GM12878 (cell line): Measurements from ENCODE around the gene RASGRF1. TPM values are rescaled to one million over a fixed set of nuclear protein-coding genes. Genes with fewer than 3 reads are reported as not detected.

Experiments
- ATAC-seq: fragments of 200-7000 bp; cut with Tn5 transposase; 3 replicates; pipeline ENCODE4 v1.9.1; 2020; ENCODE audit warnings: mild to moderate bottlenecking, moderate library complexity
- BruUV-seq: library from RNA; stranded (reverse); fragments of 400-500 nt; replicated peaks from 2 replicates; lab custom pipeline; 2021; lab: Mats Ljungman, UMichigan
- CTCF ChIA-PET: fragments of 300-600 bp; sonication (Branson Sonifier 250); formaldehyde crosslinking; extraction: SDS; loops from one replicate; lab custom pipeline; 2021; ENCODE audit warnings: inconsistent platforms; lab: Yijun Ruan, JAX
- POLR2A ChIA-PET: fragments of 350-600 bp; formaldehyde crosslinking; extraction: SDS; loops from one replicate; lab custom pipeline; 2021; ENCODE audit warnings: inconsistent platforms; lab: Charles Lee
- RAD21 ChIA-PET: fragments of 300-600 bp; sonication (Branson Sonifier 250); formaldehyde crosslinking; loops from one replicate; lab custom pipeline; 2023; ENCODE audit warnings: antibody characterized with exemption; ENCODE audit not compliant: unreplicated experiment; lab: Charles Lee
- SMC1A ChIA-PET: fragments of 300-600 bp; sonication (Branson Sonifier 250); formaldehyde crosslinking; loops from one replicate; lab custom pipeline; 2023; ENCODE audit not compliant: unreplicated experiment, uncharacterized antibody; lab: Charles Lee
- DNase-seq: peaks from one replicate; pipeline ENCODE4 v3.0.0-alpha.2; 2011; ENCODE audit warnings: low read depth, low spot score
- FAIRE-seq: peaks from 3 replicates; lab custom pipeline; 2011; peaks lifted over from hg19 to GRCh38; lab: Jason Lieb, UNC
- H2AFZ ChIP-seq: 2 replicates; pipeline ENCODE4 v1.6.0; 2011; ENCODE audit warnings: low read depth, low read length, control low read depth; ENCODE audit not compliant: control insufficient read depth
- H3K27ac ChIP-seq: 2 replicates; pipeline ENCODE4 v1.5.1; 2011; ENCODE audit warnings: control low read depth; ENCODE audit not compliant: control insufficient read depth, insufficient read depth
- H3K27me3 ChIP-seq, 2 experiments: replicated peaks in 1 of 2; 2 replicates each; pipeline versions ENCODE4 v1.6.0 to v1.6.1; 2011; ENCODE audit warnings: low read length in 1 of 2; ENCODE audit not compliant: control insufficient read depth in 2 of 2, insufficient read depth in 2 of 2
- H3K36me3 ChIP-seq, 2 experiments: 2 replicates each; pipeline ENCODE4 v1.5.1; 2011; ENCODE audit warnings: low read length in 1 of 2; ENCODE audit not compliant: control insufficient read depth in 2 of 2, insufficient read depth in 2 of 2
- H3K4me1 ChIP-seq: 2 replicates; pipeline ENCODE4 v1.6.1; 2011; ENCODE audit warnings: mild to moderate bottlenecking, low read length, moderate library complexity, mixed read lengths; ENCODE audit not compliant: control insufficient read depth, insufficient read depth
- H3K4me2 ChIP-seq: 2 replicates; pipeline ENCODE4 v1.6.0; 2011; ENCODE audit warnings: control low read depth; ENCODE audit not compliant: control insufficient read depth, insufficient read depth
- H3K4me3 ChIP-seq: fragments of 200-600 bp; sonication (generic); 2 replicates; pipeline ENCODE4 v1.5.1; 2016
- H3K79me2 ChIP-seq: 2 replicates; pipeline ENCODE4 v1.6.0; 2011; ENCODE audit warnings: low read length; ENCODE audit not compliant: control insufficient read depth, insufficient read depth
- H3K9ac ChIP-seq: 2 replicates; pipeline ENCODE4 v1.8.0; 2011; ENCODE audit warnings: low read length, control low read depth, mixed read lengths; ENCODE audit not compliant: control insufficient read depth, insufficient read depth
- H3K9me3 ChIP-seq: replicated peaks from 3 replicates; pipeline ENCODE4 v1.5.1; 2011; ENCODE audit warnings: mild to moderate bottlenecking, low read length; ENCODE audit not compliant: control insufficient read depth, insufficient read depth
- H4K20me1 ChIP-seq: 2 replicates; pipeline ENCODE4 v1.6.0; 2011; ENCODE audit not compliant: control insufficient read depth, insufficient read depth
- ASH2L ChIP-seq: fragments of 300-600, 200-600 bp; sonication (generic); IDR thresholded peaks from 2 replicates; pipeline ENCODE4 v1.6.1; 2017; ENCODE audit warnings: low read depth, mild to moderate bottlenecking, borderline replicate concordance
- BCL11A ChIP-seq: IDR thresholded peaks from 2 replicates; pipeline ENCODE4 v1.6.1; 2011; ENCODE audit warnings: low read depth, low read length
- BMI1 ChIP-seq: fragments of 450-650 bp; IDR thresholded peaks from 2 replicates; pipeline ENCODE4 v1.6.1; 2016; ENCODE audit warnings: mild to moderate bottlenecking, moderate library complexity, borderline replicate concordance
- CHD1 ChIP-seq: IDR thresholded peaks from 2 replicates; pipeline ENCODE4 v1.6.1; 2012; ENCODE audit warnings: low read depth, low read length, improper control_type of control experiment
- EED ChIP-seq: sonication (generic); IDR thresholded peaks from 2 replicates; pipeline ENCODE4 v1.6.1; 2016; ENCODE audit warnings: antibody characterized with exemption, low read depth
- EP300 ChIP-seq, 2 experiments: fragments of 150-350 bp in 1 of 2; IDR thresholded peaks; 2 replicates each; pipeline ENCODE4 v1.6.1; 2011 to 2012; ENCODE audit warnings: low read depth in 2 of 2, low read length in 2 of 2, borderline replicate concordance in 1 of 2, improper control_type of control experiment in 1 of 2, inconsistent platforms in 1 of 2; ENCODE audit not compliant: control insufficient read depth in 1 of 2
- HDAC6 ChIP-seq: fragments of 200-600 bp; sonication (generic); IDR thresholded peaks from one replicate; pipeline ENCODE4 v1.8.0; 2017; ENCODE audit warnings: antibody characterized with exemption; ENCODE audit not compliant: unreplicated experiment
- MTA2 ChIP-seq: fragments of 450-650 bp; IDR thresholded peaks from 2 replicates; pipeline ENCODE4 v1.6.1; 2016; ENCODE audit warnings: low read depth, mild to moderate bottlenecking, moderate library complexity
- POLR2AphosphoS5 ChIP-seq: IDR thresholded peaks from 2 replicates; pipeline ENCODE4 v1.6.1; 2011; ENCODE audit warnings: mild to moderate bottlenecking, low read length, inconsistent platforms
- POU2F2 ChIP-seq: IDR thresholded peaks from 3 replicates; pipeline ENCODE4 v1.6.1; 2011; ENCODE audit warnings: low read depth, mild to moderate bottlenecking, low read length, borderline replicate concordance
- RBBP5 ChIP-seq: fragments of 200-600 bp; sonication (generic); conservative IDR thresholded peaks from 2 replicates; pipeline ENCODE4 v1.6.1; 2016
- RELA ChIP-seq: fragments of 450-650 bp; IDR thresholded peaks from 2 replicates; pipeline ENCODE4 v1.8.0; 2014; ENCODE audit warnings: borderline replicate concordance; ENCODE audit not compliant: partially characterized antibody
- SMAD1 ChIP-seq: fragments of 450-650 bp; IDR thresholded peaks from 2 replicates; pipeline ENCODE4 v1.6.1; 2018; ENCODE audit warnings: mild to moderate bottlenecking, low read depth; ENCODE audit not compliant: partially characterized antibody
- SP1 ChIP-seq: IDR thresholded peaks from one replicate; pipeline ENCODE4 v1.6.1; 2011; ENCODE audit warnings: low read depth, low read length
- SREBF2 ChIP-seq: IDR thresholded peaks from 2 replicates; pipeline ENCODE4 v1.6.1; 2012; ENCODE audit warnings: mild to moderate bottlenecking, low read length
- YBX1 ChIP-seq: fragments of 450-650 bp; IDR thresholded peaks from 2 replicates; pipeline ENCODE4 v1.6.1; 2016; ENCODE audit warnings: antibody characterized with exemption
- WGBS: methylation state at CpG from one replicate; pipeline ENCODE4 v1.1.6; 2016; ENCODE audit warnings: low lambda C conversion rate; ENCODE audit not compliant: insufficient replicate concordance, insufficient coverage; ENCODE audit errors: missing lambda C conversion rate; 5-methylcytosine and 5-hydroxymethylcytosine counted together
- in situ Hi-C: fragments of 300-500 bp; cut with MboI; formaldehyde crosslinking; loops from 9 replicates; pipeline ENCODE4 v1.14.3; 2018; ENCODE audit warnings: mixed read lengths
- intact Hi-C: fragments of 100-400 bp; cut with micrococcal nuclease; formaldehyde crosslinking; loops from one replicate; pipeline ENCODE4 v1.14.2; 2022; ENCODE audit not compliant: unreplicated experiment
- polyA plus RNA-seq, 11 experiments: library from polyadenylated mRNA; depleted of rRNA in 4 of 11; unstranded in 6 of 11; stranded (reverse) in 5 of 11; fragments of >200 nt; fragmentation: Nextera tagmentation in 4 of 11; fragmentation: Illumina TruSeq in 1 of 11; extraction: Ambion mirVana in 4 of 11; extraction: Trizol in 1 of 11; gene quantifications; 1 replicate in 1 of 11; 2 replicates in 10 of 11; pipeline versions ENCODE4 v1.2.1 to v1.2.3, GENCODE V29; 2011 to 2016; ENCODE audit warnings: inconsistent platforms in 2 of 11, missing spikeins in 2 of 11, low read depth in 1 of 11
- total RNA-seq, 4 experiments: library from RNA; depleted of rRNA in 3 of 4; stranded (reverse); fragments of >200 nt in 3 of 4; fragmentation: Illumina TruSeq in 1 of 4; extraction: Trizol in 1 of 4; gene quantifications; 2 replicates each; pipeline versions ENCODE4 v1.2.1 to v1.2.3, GENCODE V29; 2013 to 2021
- TF ChIP-seq, protein P1 (sequence below): fragments of 450-650 bp; IDR thresholded peaks from 2 replicates; pipeline ENCODE4 v1.6.1; 2017; ENCODE audit warnings: mild to moderate bottlenecking, low read depth, inconsistent platforms; ENCODE audit not compliant: poor library complexity, severe bottlenecking
- TF ChIP-seq, protein P2 (sequence below): fragments of 450-650 bp; IDR thresholded peaks from 2 replicates; pipeline ENCODE4 v1.6.1; 2014; ENCODE audit warnings: mild to moderate bottlenecking
- TF ChIP-seq, protein P3 (sequence below): IDR thresholded peaks from 2 replicates; pipeline ENCODE4 v1.6.1; 2011; ENCODE audit warnings: mild to moderate bottlenecking, low read depth, low read length, moderate library complexity; ENCODE audit not compliant: insufficient replicate concordance

The RASGRF1 gene
- total and polyA plus RNA-seq, 10 of the 15 experiments (the other 5 are each of a cell fraction or from before 2014, with no cell fraction given) = 0.20 to 1.9 (median 0.86) TPM

DNA sequence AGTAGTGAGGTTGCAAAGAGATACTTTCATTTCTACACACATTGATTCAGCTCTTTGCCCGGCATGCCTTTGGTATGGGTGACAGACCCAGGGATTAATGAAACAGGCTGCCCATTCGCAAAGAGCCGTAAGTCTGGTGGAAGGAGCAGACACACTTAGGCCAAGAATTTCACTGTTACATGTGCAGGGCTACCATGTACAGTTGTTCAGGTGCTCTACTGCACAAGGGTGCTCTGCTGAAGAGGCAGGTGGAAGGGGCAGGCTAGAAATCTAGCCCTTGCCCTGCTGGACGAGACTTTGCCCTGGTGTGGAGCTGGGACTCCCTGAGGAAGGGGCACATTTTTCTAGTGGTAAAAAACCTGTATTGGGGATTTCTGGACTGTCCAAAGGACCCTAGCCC is 26.2 kb upstream of the RASGRF1 start:
- RAD21 ChIA-PET = no interaction called here
- ATAC-seq (no peak), FAIRE-seq (no peak), DNase-seq (no peak)
- no peaks in the 10 kb centered on the region for H3K9me3 ChIP-seq
- in situ Hi-C loops = no loop called here
- intact Hi-C loops = no loop called here
- no peaks in the 10 kb centered on the region for H3K36me3 ChIP-seq
- CTCF ChIA-PET = interaction anchor here (1.7 kb wide), 1 partner anchor 89 kb away, joined by 4 read pairs; no protein-coding TSS in a partner anchor
- H3K27me3 ChIP-seq = peaks cover 0 to 4% of the 10 kb centered on the region in 2 experiments; a peak in 1 of 4 replicates
- H4K20me1 ChIP-seq = no peaks in the 10 kb centered on the region
- H3K9ac ChIP-seq = no peak overlapping the region
- H3K4me3 ChIP-seq = no peak overlapping the region
- POLR2A ChIA-PET = no interaction called here
- no peak overlapping the region for H3K27ac ChIP-seq
- no TSS peak for BruUV-seq
- TF ChIP-seq RBBP5 = no peak
- TF ChIP-seq, protein P1, sequence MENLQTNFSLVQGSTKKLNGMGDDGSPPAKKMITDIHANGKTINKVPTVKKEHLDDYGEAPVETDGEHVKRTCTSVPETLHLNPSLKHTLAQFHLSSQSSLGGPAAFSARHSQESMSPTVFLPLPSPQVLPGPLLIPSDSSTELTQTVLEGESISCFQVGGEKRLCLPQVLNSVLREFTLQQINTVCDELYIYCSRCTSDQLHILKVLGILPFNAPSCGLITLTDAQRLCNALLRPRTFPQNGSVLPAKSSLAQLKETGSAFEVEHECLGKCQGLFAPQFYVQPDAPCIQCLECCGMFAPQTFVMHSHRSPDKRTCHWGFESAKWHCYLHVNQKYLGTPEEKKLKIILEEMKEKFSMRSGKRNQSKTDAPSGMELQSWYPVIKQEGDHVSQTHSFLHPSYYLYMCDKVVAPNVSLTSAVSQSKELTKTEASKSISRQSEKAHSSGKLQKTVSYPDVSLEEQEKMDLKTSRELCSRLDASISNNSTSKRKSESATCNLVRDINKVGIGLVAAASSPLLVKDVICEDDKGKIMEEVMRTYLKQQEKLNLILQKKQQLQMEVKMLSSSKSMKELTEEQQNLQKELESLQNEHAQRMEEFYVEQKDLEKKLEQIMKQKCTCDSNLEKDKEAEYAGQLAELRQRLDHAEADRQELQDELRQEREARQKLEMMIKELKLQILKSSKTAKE = no peak
- TF ChIP-seq SREBF2 = no peak
- no peak for TF ChIP-seq EED
- TF ChIP-seq, protein P2, sequence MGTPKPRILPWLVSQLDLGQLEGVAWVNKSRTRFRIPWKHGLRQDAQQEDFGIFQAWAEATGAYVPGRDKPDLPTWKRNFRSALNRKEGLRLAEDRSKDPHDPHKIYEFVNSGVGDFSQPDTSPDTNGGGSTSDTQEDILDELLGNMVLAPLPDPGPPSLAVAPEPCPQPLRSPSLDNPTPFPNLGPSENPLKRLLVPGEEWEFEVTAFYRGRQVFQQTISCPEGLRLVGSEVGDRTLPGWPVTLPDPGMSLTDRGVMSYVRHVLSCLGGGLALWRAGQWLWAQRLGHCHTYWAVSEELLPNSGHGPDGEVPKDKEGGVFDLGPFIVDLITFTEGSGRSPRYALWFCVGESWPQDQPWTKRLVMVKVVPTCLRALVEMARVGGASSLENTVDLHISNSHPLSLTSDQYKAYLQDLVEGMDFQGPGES = no peak
- TF ChIP-seq YBX1 = no peak
- TF ChIP-seq MTA2 = no peak
- TF ChIP-seq, protein P3, sequence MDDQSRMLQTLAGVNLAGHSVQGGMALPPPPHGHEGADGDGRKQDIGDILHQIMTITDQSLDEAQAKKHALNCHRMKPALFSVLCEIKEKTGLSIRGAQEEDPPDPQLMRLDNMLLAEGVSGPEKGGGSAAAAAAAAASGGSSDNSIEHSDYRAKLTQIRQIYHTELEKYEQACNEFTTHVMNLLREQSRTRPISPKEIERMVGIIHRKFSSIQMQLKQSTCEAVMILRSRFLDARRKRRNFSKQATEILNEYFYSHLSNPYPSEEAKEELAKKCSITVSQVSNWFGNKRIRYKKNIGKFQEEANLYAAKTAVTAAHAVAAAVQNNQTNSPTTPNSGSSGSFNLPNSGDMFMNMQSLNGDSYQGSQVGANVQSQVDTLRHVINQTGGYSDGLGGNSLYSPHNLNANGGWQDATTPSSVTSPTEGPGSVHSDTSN = no peak
- no peak for TF ChIP-seq EP300 (IDR thresholded peaks at IDR 0.05; ENCODE audit: borderline replicate concordance in 1 of 2, control insufficient read depth in 1 of 2, low read depth in 2 of 2, low read length in 2 of 2)
- TF ChIP-seq SP1 = no peak
- no peak for TF ChIP-seq RELA
- TF ChIP-seq POU2F2 = no peak
- TF ChIP-seq BMI1 = no peak
- no peak for TF ChIP-seq ASH2L
- TF ChIP-seq SMAD1 = no peak
- no peak for TF ChIP-seq HDAC6
- TF ChIP-seq BCL11A = no peak
- TF ChIP-seq POLR2AphosphoS5 = no peak
- no peak for TF ChIP-seq CHD1
- WGBS = 47% methylated on average over 4 of the region's 4 CpGs
- no peak overlapping the region for H3K4me2 ChIP-seq
- no peak overlapping the region for H2AFZ ChIP-seq
- no peaks in the 10 kb centered on the region for H3K4me1 ChIP-seq
- H3K79me2 ChIP-seq = no peaks in the 10 kb centered on the region
- SMC1A ChIA-PET = interaction anchor here (1.3 kb wide), 1 partner anchor 11 kb away, joined by 3 read pairs; no protein-coding TSS in a partner anchor
